ENCODE data around the gene DLX6.

The DLX6 gene

GRCh38 chr7:97011104-97011503 lies 5.8 kb downstream of the DLX6 start:
- DNase-seq (ENCODE audit: low spot score): no peak

DNA sequence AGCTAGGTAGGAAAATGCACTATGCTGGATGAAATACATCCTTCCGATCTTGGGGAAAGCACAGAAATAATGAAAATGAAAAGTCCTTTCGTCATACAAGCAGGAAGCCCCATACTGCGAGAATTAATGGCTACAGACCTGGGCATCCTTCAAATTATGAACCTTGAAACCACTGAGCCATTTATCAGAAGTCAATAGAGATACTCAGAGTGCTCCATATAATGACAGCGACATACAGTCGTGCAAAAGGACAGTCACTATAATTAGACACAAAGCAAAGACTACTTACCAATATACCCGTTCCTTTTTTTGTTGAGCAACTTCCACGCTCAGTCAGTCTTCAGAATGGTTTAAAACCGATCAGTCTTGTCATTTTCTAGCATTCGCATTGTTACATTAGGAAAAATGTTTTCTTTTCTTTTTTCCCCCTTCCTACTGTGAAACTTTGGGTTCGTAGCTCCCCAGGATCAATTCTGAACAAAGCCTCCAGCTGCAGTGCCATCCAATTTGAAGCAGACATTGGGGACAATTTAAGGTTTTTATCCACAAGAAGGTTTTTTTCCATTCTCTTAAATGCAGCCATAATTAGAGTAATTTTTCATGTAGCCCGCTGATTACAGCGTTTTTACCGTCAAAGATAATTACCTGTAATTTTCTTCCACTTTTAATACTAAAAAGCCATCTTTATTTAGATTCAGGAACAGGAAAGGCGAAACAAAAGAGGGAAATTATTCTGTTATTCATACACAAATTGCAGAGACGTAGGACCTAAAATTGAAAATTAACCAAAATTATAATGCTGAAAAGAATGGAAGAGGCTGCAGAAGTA lies 6.4 kb downstream of the DLX6 start:
- DNase-seq (ENCODE audit: low spot score): no peak

DNA sequence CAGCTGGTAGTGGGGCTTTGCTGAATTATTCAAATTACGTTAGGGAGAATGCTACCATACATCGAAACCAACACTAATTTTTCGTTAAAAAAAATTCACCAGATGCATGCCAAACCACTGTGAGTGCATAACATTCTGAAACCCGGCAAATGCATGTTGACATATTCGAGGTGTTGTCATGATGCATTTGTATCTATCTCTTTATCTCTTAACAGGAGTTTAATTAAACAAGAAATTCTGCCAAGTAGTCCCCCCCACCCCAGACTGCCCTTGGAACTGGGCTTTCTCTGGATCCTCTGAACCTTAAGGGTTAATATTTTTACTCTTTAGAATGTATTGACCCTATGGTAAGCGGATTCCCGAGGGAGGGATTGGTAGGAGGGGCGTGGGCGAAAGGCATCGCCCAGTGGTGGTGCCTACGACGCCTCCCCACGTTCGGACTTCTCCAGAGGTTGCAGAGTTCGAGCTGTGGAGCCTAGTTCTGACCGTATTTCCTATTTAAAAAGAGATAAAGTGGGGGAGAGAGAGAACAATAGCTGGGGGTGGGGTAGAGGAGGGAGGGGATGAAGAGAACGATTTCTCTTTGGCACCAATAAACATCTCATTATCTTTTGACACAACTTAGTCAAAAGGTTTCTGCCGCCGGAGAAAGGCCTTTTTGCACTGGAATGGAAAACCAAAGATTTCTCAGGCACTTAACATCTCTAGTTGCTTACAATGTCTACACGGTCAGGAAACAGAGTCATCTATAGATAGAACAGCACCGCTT lies 7.2 kb downstream of the DLX6 start:
- DNase-seq (ENCODE audit: low spot score): no peak

DNA sequence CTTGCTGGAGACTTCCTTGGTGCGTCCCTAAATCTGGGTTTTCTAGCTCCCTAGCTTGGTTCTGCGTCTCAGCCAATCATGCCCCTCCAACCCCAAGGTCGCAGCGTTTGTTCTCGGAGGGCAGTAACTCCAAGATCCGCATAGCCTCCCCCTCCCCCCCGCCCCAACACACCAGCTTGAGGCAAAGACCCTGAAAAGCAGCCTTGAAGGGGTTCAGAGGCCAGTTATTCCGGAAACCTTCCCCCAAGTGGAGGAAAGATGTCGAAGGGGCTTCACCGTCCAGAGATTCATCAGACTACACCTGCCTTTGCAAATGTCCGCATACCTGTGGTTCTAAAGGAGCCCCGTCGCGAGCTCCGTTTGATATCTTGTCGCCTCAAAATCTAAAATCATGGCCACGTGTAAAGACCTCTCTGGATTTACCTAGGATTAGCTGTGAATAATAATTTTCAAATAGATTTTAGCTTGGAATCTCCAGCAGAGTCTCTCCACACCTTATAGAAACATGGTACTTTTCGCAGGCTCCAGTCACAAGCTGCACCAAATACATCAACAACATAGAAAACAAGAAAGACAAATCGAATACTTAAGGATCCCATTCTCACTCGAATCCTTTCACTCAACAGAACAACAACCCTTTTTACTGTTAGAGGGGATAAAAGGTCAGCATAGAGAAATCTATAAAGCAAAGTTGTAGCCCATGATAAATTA lies 7.9 kb downstream of the DLX6 start:
- DNase-seq (ENCODE audit: low spot score): no peak

GRCh38 chr7:97013845-97014134 lies 8.4 kb downstream of the DLX6 start:
- no peak for DNase-seq (ENCODE audit: low spot score)

- DNase-seq (ENCODE audit: low spot score): no peak
Measured at GRCh38 chr7:97014145-97014750, 8.9 kb downstream of the DLX6 start.

DNA sequence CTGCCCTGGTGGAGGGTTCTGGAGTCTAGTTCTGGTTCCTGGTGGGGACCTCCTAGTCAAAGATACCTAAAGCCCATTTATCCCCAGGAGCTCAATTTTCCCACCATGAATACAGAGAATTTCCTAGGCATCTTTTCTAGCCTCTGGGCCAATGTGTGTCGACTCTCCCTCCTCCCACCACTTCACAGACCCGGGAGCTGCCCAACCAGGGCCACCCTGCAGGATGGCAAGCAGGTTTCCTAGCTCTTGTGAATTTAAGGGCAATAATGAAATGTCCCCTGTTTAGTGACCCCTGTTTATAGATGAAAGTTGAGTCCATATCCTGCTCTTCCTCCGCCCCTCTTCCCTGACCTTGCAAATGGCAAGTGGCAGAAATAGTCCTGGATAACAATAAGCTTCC lies 9.9 kb downstream of the DLX6 start:
- no peak for DNase-seq (ENCODE audit: low spot score)

- no peak for DNase-seq (ENCODE audit: low spot score)
Measured at GRCh38 chr7:97015756-97016380, 10.5 kb downstream of the DLX6 start.

DNA sequence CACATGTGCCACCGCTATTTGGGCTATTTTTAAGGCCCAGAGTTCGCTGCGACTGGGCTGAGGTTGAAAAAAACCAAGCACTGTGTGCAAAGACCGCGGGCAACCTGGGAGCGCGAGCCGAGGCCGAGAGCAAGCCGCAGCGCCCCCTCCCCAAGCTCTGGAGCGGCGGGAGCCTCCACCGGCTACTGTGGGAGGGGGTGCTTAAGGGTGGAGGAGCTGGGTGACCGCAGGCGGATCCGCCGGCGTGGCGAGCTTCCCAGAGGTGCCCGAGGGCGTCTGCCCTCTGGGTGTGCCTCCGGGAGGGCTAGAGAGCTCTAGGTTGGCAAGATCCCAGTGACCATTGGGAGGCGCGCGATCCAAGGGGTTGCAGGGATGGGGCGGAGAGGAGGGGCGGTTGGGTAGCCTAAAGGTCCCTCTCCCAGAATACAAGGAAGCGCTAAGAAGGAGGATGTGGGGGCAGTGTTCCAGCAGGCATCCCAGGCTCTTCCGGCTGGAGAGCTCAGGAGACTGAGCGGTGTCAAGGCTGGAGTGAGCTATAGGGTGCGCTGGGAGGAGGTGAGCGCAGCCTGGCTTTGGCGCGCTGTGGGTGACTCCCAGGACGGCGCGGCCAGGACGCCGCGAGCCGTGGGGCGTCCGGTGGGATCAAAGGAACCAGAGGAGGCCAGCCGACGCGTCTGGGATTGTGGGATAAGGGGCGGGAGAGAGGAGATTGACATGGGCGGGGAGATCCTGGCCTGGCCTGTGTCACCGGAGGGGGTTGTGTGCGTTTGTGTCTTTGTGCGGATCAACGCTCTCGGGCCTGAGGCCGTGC lies 11.2 kb downstream of the DLX6 start:
- no peak for DNase-seq (ENCODE audit: low spot score)

GRCh38 chr7:97017192-97018125 lies 12.1 kb downstream of the DLX6 start:
- no peak for DNase-seq (ENCODE audit: low spot score)

GRCh38 chr7:97018126-97018601 lies 12.8 kb downstream of the DLX6 start:
- DNase-seq (ENCODE audit: low spot score): no peak

DNA sequence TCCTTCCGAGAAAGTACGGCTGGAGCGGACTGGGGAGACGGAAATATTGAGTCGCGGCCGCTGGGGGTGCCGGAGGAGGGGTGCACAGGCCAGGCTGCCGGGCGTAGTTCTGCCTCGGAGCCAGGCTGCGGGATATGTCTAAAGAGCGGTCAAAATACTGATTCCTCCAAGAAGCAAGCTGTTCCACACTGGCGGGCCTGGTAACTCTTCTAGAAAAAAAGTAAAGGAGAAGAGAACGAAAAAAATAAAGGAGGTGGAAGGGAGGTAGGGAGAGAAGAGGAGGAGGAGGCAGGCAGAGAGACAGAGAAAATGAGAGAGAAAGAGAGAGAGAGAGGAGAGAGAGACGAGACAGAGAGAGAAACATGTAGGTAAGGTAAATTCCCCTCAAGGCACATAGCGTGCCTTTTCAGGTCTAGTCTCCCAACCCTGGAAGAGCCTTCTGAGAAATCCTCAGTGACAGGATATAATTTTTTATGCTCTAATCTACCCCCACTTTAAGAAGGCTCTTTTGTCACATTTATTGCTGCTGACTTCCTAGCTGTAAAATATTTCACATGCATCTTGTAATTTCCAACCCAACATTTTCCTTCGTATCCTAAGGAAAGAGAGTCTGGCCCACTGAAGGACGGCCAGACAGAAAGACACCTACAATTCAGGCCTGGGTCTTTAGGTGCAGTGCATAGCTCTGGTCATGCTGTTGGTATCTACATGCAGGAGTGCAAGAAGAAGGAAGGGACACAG lies 13.6 kb downstream of the DLX6 start:
- no peak for DNase-seq (ENCODE audit: low spot score)

DNA sequence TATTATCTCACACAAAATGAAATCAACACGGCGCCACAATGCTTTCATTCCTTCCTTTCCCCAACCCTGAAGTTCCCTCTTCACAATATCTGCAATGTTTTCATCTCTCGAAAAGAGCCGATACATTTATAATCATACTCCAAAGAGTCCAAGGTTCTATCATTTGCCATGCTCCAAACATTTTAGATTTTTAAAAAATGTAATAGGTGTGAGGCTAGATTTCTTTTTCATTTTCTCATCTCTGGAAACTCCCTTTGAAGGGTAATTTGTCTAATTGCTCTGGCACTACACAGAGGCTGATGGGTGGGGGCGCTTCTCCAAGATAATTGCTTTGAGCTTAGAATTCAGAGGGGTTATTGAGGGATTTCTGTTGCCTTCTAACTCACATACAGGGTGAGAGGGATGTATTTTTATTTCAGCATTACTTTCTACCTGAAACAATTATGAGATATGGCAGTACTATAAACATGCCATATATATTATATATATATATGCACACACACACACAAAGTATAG lies 14.4 kb downstream of the DLX6 start:
- no peak for DNase-seq (ENCODE audit: low spot score)

- DNase-seq (ENCODE audit: low spot score): no peak
Measured at GRCh38 chr7:97020601-97020995, 15.2 kb downstream of the DLX6 start.

- no peak for DNase-seq (ENCODE audit: low spot score)
Measured at GRCh38 chr7:97020996-97021746, 15.8 kb downstream of the DLX6 start.

- no peak for DNase-seq (ENCODE audit: low spot score)
Measured at GRCh38 chr7:97021747-97022490, 16.6 kb downstream of the DLX6 start.

DNA sequence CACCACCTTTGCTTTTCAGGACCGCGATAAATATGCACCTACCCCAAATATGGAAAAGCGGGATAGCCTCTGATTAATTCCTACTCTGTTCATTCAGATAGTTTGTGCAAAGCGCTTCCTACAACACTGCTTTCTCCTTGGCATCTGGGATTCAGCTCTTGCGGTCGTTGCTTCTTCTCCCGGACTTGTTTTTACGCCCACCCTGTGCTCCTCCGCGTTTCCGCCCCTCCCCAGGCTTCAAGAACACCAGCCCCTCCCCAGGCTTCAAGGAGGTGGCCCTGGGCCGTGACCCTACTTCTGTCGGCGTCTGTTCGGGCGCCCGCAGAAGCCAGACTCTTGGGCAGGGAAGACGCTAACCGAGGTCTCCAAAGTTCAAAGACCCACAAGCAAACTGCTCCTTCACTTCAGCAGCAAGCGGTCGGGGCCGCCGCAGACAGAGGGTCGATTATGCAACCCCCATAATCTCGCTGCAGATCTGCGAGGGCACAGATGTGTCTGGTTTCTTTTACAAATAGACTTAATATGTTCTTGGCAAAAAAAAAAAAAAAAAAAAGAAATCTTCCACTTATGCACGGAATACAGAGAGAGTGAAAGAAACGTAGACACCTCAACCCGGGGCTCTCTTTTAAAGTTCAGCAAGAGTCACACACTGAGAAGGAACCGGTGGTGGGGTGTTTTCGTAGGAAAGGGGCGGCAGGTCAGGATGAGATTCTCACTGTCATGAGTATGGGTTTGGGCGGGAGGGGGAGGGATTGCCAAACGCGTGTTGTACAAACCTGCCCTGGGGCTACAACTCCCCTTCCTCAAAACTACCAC lies 17.3 kb downstream of the DLX6 start:
- no peak for DNase-seq (ENCODE audit: low spot score)

Data from kidney capillary endothelial cell (primary cell).